ENCODE measurements around the gene ABHD13.
"Not testable (repeated sequence)": the region's sequence is repeated elsewhere in the genome, so short reads cannot be mapped to it uniquely, and the experiment has no call there.

ABHD13 gene

DNA sequence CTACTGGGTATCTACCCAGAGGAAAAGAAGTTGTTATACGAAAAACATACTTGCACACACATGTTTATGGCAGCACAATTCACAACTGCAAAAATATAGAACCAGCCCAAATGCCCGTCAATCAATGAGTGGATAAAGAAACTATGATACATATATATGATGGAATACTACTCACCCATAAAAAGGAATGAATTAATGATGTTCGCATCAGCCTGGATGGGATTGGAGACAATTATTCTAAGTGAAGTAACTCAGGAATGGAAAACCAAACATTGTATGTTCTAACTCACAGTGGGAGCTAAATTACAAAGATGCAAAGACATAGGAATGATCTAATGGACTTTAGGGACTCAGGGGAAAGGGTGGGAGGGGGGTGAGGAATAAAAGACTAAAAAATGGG lies 49.7 kb downstream of the ABHD13 start:
- H3K4me1 ChIP-seq (ENCODE audit: control insufficient read depth, insufficient read depth, low read length); H3K27me3 ChIP-seq (ENCODE audit: control insufficient read depth, insufficient read depth, low read length, poor library complexity, severe bottlenecking); H3K27ac ChIP-seq (ENCODE audit: insufficient read depth, low read depth, low read length, poor library complexity, severe bottlenecking); H3K36me3 ChIP-seq (ENCODE audit: control insufficient read depth, insufficient read depth, low read length); H3K4me3 ChIP-seq (ENCODE audit: insufficient read depth, low read depth, low read length); H3K9me3 ChIP-seq (ENCODE audit: control insufficient read depth, low read length): not testable (repeated sequence)
- 100% methylated on average over 1 to 2 of the region's 3 CpGs for WGBS, 2 experiments

DNA sequence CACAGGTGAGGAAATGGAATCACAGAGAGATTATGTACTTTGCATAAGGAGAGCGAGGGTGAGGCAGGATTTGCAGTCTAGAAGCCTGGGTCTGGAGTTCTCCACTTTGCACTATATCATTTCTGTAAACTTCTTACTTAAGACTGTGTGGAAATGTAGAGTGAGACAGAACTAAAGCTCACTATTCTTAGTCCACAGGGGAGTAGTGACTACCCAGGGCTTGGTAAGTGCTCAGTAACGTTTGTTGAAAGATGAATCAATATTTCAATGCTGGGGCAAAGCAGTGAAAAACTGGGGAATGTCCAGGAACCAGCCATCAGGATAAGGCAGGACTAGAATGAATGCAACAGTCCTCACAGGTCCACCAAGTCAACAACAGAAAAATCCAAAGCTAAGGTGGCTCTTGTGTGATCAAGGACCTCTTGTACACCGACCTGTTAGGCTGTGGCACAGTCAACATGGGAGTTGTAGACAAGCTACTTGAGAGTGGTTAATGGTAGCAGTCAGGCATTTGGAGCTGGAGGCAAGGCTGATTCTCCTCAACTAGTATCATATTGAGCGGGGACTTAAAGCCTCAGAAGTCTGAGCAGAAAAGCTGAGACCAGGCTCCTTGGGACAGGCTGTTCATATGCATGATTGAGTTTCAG lies 50.4 kb downstream of the ABHD13 start:
- no peak overlapping the region for H3K4me3 ChIP-seq (ENCODE audit: insufficient read depth, low read depth, low read length)
- no peak overlapping the region for H3K27ac ChIP-seq (ENCODE audit: insufficient read depth, low read depth, low read length, poor library complexity, severe bottlenecking)
- no peaks in the 10 kb centered on the region for H3K36me3 ChIP-seq (ENCODE audit: control insufficient read depth, insufficient read depth, low read length)
- H3K27me3 ChIP-seq (ENCODE audit: control insufficient read depth, insufficient read depth, low read length, poor library complexity, severe bottlenecking) = no peaks in the 10 kb centered on the region
- 69 to 70% methylated on average over 4 of the region's 4 CpGs for WGBS, 2 experiments
- no peaks in the 10 kb centered on the region for H3K4me1 ChIP-seq (ENCODE audit: control insufficient read depth, insufficient read depth, low read length)
- no peaks in the 10 kb centered on the region for H3K9me3 ChIP-seq (ENCODE audit: control insufficient read depth, low read length)

DNA sequence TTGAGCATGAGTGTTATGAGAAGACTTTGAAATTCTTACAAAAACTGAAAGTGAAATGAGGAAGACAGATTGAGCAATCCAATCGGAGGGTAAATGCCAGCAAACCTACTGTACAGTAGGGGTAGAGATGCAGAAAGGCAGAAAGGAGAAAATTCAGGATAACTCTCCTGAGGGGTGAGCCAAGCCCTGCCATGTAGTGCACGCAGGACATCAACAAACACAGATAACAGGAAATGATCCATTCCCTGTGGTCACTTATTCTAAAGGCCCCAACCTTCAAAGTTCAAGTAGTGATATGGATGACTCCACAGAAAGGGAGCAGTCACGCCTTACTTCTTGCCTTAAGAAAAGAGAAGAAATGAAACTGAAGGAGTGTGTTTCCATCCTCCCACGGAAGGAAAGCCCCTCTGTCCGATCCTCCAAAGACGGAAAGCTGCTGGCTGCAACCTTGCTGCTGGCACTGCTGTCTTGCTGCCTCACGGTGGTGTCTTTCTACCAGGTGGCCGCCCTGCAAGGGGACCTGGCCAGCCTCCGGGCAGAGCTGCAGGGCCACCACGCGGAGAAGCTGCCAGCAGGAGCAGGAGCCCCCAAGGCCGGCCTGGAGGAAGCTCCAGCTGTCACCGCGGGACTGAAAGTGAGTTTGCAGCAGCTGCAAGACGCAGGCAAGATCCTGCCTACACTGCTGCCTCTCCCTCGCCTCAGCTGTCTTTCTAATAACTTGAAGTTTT lies 51.6 kb downstream of the ABHD13 start, which contains the start of gene TNFSF13B:
TSS of gene TNFSF13B (plus strand) at position 118 of the 728 bp plus-strand sequence. CDS start at position 296, 178 bp downstream.
- no peak within 1 kb of the TSS for H3K4me3 ChIP-seq (ENCODE audit: insufficient read depth, low read depth, low read length)
- no peaks in the 10 kb centered on the region for H3K27me3 ChIP-seq (ENCODE audit: control insufficient read depth, insufficient read depth, low read length, poor library complexity, severe bottlenecking)
- 45 to 50% methylated on average over 15 to 16 of the region's 16 CpGs for WGBS, 2 experiments
- no peaks in the 10 kb centered on the region for H3K36me3 ChIP-seq (ENCODE audit: control insufficient read depth, insufficient read depth, low read length)
- no peaks in the 10 kb centered on the region for H3K4me1 ChIP-seq (ENCODE audit: control insufficient read depth, insufficient read depth, low read length)
- H3K27ac ChIP-seq (ENCODE audit: insufficient read depth, low read depth, low read length, poor library complexity, severe bottlenecking) = no peak within 1 kb of the TSS
- H3K9me3 ChIP-seq (ENCODE audit: control insufficient read depth, low read length) = no peaks in the 10 kb centered on the region

DNA sequence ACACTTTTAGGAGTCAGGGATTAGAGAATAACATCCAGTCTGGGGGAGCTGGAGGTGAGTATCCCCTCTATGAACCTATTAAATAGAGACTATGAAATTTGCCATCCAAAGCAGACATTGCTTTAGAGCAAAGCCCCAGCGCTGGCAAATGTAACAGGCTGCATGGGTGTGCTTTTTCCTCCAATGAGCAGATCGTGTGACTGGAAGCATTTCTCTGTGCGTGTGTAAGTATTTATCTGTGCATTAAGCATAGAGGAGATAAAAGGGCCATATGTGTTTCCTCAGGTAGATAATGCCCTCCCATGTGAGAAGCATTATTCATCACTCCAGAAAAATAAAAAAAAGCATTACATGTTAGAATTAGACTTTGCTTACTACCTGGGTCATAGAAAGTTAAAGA lies 52.2 kb downstream of the ABHD13 start:
- H3K27ac ChIP-seq (ENCODE audit: insufficient read depth, low read depth, low read length, poor library complexity, severe bottlenecking) = no peak overlapping the region
- no peaks in the 10 kb centered on the region for H3K4me1 ChIP-seq (ENCODE audit: control insufficient read depth, insufficient read depth, low read length)
- 89 to 90% methylated on average over 3 of the region's 3 CpGs for WGBS, 2 experiments
- H3K9me3 ChIP-seq (ENCODE audit: control insufficient read depth, low read length) = no peaks in the 10 kb centered on the region
- H3K4me3 ChIP-seq (ENCODE audit: insufficient read depth, low read depth, low read length) = no peak overlapping the region
- no peaks in the 10 kb centered on the region for H3K36me3 ChIP-seq (ENCODE audit: control insufficient read depth, insufficient read depth, low read length)
- no peaks in the 10 kb centered on the region for H3K27me3 ChIP-seq (ENCODE audit: control insufficient read depth, insufficient read depth, low read length, poor library complexity, severe bottlenecking)

DNA sequence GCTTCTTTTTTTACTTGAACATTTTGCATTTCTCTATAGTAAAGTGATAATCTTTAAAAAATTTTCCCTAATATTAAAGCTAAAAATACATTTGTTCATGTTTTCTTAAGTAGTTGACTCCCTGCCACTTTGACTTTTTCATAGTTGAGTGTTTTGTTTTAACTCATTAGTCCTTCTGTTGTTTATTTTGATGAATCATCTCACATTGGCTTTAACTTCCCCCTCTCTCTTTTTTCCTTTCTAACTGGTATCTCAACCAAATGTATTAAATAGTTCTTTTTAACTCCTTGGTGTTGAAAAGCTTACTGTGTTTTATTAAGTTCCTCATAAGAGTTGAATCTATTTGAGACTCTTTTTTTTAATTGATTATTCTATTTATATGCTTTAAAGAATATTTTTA lies 54.1 kb downstream of the ABHD13 start:
- Histone ChIP-seq H3K27ac (ENCODE audit: insufficient read depth, low read depth, low read length, poor library complexity, severe bottlenecking) (no peak overlapping the region), H3K27me3 (ENCODE audit: control insufficient read depth, insufficient read depth, low read length, poor library complexity, severe bottlenecking) (no peaks in the 10 kb centered on the region), H3K9me3 (ENCODE audit: control insufficient read depth, low read length) (no peaks in the 10 kb centered on the region), H3K4me3 (ENCODE audit: insufficient read depth, low read depth, low read length) (no peak overlapping the region), H3K4me1 (ENCODE audit: control insufficient read depth, insufficient read depth, low read length) (no peaks in the 10 kb centered on the region), H3K36me3 (ENCODE audit: control insufficient read depth, insufficient read depth, low read length) (no peaks in the 10 kb centered on the region)

DNA sequence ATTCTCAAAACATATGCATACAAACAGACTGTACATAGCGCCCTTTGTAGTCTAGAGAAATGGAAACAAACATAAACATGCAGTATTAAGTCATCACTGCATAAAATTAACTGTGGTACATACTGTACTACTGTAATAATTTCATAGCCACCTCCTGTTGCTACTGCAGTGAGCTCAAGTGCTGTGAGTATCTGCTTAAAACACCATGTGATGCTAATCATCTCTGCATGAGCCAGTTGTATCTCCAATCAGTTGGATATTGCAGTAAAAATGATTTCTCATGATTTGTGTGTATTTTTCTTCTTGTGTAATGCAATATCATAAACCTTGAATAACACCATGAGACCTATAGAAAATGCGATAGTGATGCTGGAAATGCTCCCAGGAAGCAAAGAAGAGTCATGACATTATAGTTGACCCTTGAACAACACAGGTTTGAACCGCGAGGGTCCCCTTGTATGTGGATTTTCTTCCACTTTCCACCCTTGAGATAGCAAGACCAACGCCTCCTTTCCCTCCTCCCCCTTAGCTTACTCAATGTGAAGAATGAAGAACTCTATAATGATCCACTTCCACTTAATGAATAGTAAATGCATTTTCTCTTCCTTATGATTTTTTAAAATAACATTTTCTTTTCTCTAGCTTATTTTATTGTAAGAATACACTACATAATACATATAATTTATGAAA lies 55.4 kb downstream of the ABHD13 start:
- Histone ChIP-seq H3K36me3 (ENCODE audit: control insufficient read depth, insufficient read depth, low read length) (no peaks in the 10 kb centered on the region), H3K4me1 (ENCODE audit: control insufficient read depth, insufficient read depth, low read length) (no peaks in the 10 kb centered on the region), H3K9me3 (ENCODE audit: control insufficient read depth, low read length) (no peaks in the 10 kb centered on the region), H3K27me3 (ENCODE audit: control insufficient read depth, insufficient read depth, low read length, poor library complexity, severe bottlenecking) (no peaks in the 10 kb centered on the region), H3K4me3 (ENCODE audit: insufficient read depth, low read depth, low read length) (no peak overlapping the region), H3K27ac (ENCODE audit: insufficient read depth, low read depth, low read length, poor library complexity, severe bottlenecking) (no peak overlapping the region)
- 92 to 93% methylated on average over 3 to 5 of the region's 5 CpGs for WGBS, 2 experiments

DNA sequence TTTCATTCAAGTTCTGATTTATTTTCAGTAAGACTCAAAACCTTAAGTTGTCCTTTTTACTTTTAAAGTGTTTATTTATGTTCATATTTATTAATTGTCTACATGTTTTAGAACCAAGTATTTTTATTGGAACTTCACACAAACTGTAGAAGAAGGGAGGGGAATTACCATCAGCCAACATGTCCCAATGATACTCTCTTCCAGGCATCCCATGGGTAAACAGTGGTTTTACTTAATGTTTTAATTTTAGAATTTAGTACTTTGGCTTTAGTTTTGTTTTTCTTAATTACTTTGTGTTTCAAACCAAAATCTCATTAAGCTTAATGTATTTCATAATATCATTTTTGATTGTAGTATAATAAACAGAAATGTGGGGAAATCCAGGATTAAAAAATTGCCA lies 56.5 kb downstream of the ABHD13 start:
- H3K36me3 ChIP-seq (ENCODE audit: control insufficient read depth, insufficient read depth, low read length) = no peaks in the 10 kb centered on the region
- H3K4me1 ChIP-seq (ENCODE audit: control insufficient read depth, insufficient read depth, low read length) = no peaks in the 10 kb centered on the region
- H3K9me3 ChIP-seq (ENCODE audit: control insufficient read depth, low read length) = no peaks in the 10 kb centered on the region
- H3K4me3 ChIP-seq (ENCODE audit: insufficient read depth, low read depth, low read length) = no peak overlapping the region
- H3K27me3 ChIP-seq (ENCODE audit: control insufficient read depth, insufficient read depth, low read length, poor library complexity, severe bottlenecking) = no peaks in the 10 kb centered on the region
- no peak overlapping the region for H3K27ac ChIP-seq (ENCODE audit: insufficient read depth, low read depth, low read length, poor library complexity, severe bottlenecking)

DNA sequence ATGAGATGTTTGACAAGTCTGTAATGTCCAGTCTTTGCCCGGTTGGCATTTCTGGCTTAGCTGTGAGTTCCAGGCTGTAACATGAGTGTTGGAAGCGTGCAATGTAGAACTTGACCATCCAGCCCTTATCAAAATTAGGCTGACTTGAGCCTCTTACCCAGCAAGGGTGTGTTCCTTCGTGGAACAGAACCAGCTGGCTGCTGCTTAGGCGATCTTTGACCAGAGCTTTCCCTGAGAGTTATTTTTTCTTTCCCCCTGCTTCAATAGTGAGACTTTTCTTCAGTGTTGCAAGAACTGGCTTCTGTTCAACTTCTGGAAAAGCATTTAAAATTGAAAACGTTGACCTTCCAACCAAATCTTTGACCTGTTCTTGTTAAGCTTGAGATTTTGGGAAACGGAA lies 57.9 kb downstream of the ABHD13 start:
- Histone ChIP-seq H3K4me1 (ENCODE audit: control insufficient read depth, insufficient read depth, low read length) (no peaks in the 10 kb centered on the region), H3K9me3 (ENCODE audit: control insufficient read depth, low read length) (no peaks in the 10 kb centered on the region), H3K36me3 (ENCODE audit: control insufficient read depth, insufficient read depth, low read length) (no peaks in the 10 kb centered on the region), H3K27me3 (ENCODE audit: control insufficient read depth, insufficient read depth, low read length, poor library complexity, severe bottlenecking) (no peaks in the 10 kb centered on the region), H3K4me3 (ENCODE audit: insufficient read depth, low read depth, low read length) (no peak overlapping the region), H3K27ac (ENCODE audit: insufficient read depth, low read depth, low read length, poor library complexity, severe bottlenecking) (no peak overlapping the region)
- 89 to 92% methylated on average over 6 of the region's 6 CpGs for WGBS, 2 experiments

DNA sequence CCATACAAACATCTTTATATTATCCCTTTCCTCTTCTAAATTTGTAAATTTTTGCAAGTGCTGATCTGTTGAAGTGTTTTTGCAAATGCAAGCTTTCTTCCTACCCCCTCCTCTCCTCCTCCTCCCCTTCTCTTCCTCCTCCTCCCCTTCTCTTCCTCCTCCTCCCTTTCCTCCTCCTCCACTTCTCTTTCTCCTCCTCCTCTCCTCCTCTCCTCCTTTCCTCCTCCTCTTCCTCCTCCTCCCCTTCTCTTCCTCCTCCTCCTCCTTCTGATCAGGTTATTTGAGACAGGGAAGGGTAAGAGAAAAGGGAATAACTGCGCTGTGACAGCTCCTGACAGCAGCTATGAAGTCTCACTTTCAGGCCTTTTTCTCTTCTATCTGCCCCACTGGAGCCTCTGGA lies 60.3 kb downstream of the ABHD13 start:
- no peak overlapping the region for H3K4me3 ChIP-seq (ENCODE audit: insufficient read depth, low read depth, low read length)
- H3K4me1 ChIP-seq (ENCODE audit: control insufficient read depth, insufficient read depth, low read length) = no peaks in the 10 kb centered on the region
- no peaks in the 10 kb centered on the region for H3K9me3 ChIP-seq (ENCODE audit: control insufficient read depth, low read length)
- no peaks in the 10 kb centered on the region for H3K36me3 ChIP-seq (ENCODE audit: control insufficient read depth, insufficient read depth, low read length)
- no peaks in the 10 kb centered on the region for H3K27me3 ChIP-seq (ENCODE audit: control insufficient read depth, insufficient read depth, low read length, poor library complexity, severe bottlenecking)
- no peak overlapping the region for H3K27ac ChIP-seq (ENCODE audit: insufficient read depth, low read depth, low read length, poor library complexity, severe bottlenecking)
- 75 to 100% methylated on average over 1 of the region's 1 CpG for WGBS, 2 experiments

DNA sequence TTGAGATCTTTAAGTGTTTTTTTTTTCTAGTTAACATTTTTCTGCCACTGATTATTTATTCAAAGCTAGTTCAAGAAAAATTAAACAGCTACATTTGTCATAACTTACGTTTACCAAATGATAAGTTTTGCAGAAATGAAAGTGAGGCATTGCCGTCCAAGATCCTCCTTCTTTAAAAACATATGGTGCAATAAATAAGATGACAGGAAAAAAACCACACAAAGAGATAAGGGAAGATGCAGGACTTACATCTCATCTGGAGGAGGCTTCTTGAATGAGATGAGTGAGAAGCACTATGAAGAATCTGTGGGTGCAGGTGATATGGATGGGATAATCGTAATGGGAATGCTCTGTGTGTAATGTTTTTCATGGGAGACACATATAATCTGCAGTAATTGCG lies 63.7 kb downstream of the ABHD13 start:
- Histone ChIP-seq H3K4me1 (ENCODE audit: control insufficient read depth, insufficient read depth, low read length) (no peaks in the 10 kb centered on the region), H3K36me3 (ENCODE audit: control insufficient read depth, insufficient read depth, low read length) (no peaks in the 10 kb centered on the region)
- WGBS, 2 experiments = 91 to 98% methylated on average over 2 to 4 of the region's 4 CpGs

More for the DNA sequence above, 63.7 kb downstream of the ABHD13 start:
- no peaks in the 10 kb centered on the region for H3K27me3 ChIP-seq (ENCODE audit: control insufficient read depth, insufficient read depth, low read length, poor library complexity, severe bottlenecking)
- H3K4me3 ChIP-seq (ENCODE audit: insufficient read depth, low read depth, low read length) = no peak overlapping the region
- no peak overlapping the region for H3K27ac ChIP-seq (ENCODE audit: insufficient read depth, low read depth, low read length, poor library complexity, severe bottlenecking)
- H3K9me3 ChIP-seq (ENCODE audit: control insufficient read depth, low read length) = no peaks in the 10 kb centered on the region

All from ectodermal cell (in vitro differentiated cells).